OCI-LY1 (cell line): ENCODE results near the gene CXCL5.

Experiments
- H2AFZ ChIP-seq: fragments of 200-600 bp; sonication (generic), shearing (Covaris generic); 2 replicates; pipeline ENCODE4 v1.6.0; 2014; ENCODE audit warnings: antibody characterized with exemption, mild to moderate bottlenecking, low read length
- H3F3A ChIP-seq: fragments of 200-600 bp; sonication (generic), shearing (Covaris generic); 2 replicates; pipeline ENCODE4 v1.6.0; 2014; ENCODE audit warnings: mild to moderate bottlenecking, antibody characterized with exemption, low read length, moderate library complexity; ENCODE audit not compliant: insufficient read depth
- H3K27ac ChIP-seq: fragments of 200-600 bp; sonication (generic); 2 replicates; pipeline ENCODE4 v1.5.1; 2014; ENCODE audit warnings: low read length, mixed run types, mild to moderate bottlenecking, low read depth; ENCODE audit not compliant: poor library complexity, severe bottlenecking
- H3K27me3 ChIP-seq: fragments of 200-600 bp; sonication (generic); 2 replicates; pipeline ENCODE4 v1.6.0; 2014; ENCODE audit warnings: antibody characterized with exemption, mild to moderate bottlenecking, low read length, moderate library complexity; ENCODE audit not compliant: insufficient read depth
- H3K36me3 ChIP-seq: fragments of 200-600 bp; sonication (generic); 2 replicates; pipeline ENCODE4 v1.6.1; 2014; ENCODE audit warnings: mild to moderate bottlenecking, antibody characterized with exemption, low read length, moderate library complexity, mixed read lengths; ENCODE audit not compliant: insufficient read depth
- H3K4me1 ChIP-seq: fragments of 200-600 bp; sonication (generic); 2 replicates; pipeline ENCODE4 v1.5.1; 2014; ENCODE audit warnings: mild to moderate bottlenecking, low read length, moderate library complexity; ENCODE audit not compliant: insufficient read depth, severe bottlenecking
- H3K4me2 ChIP-seq: fragments of 200-600 bp; sonication (generic), shearing (Covaris generic); 2 replicates; pipeline ENCODE4 v1.6.1; 2014; ENCODE audit warnings: low read length
- H3K4me3 ChIP-seq: fragments of 200-600 bp; sonication (generic); 2 replicates; pipeline ENCODE4 v1.5.1; 2014; ENCODE audit warnings: low read length, low read depth, mild to moderate bottlenecking, mixed read lengths; ENCODE audit not compliant: poor library complexity, severe bottlenecking
- H3K79me2 ChIP-seq: fragments of 200-600 bp; shearing (Covaris generic); 2 replicates; pipeline ENCODE4 v1.6.1; 2016; ENCODE audit warnings: mixed run types, low read length, mixed read lengths; ENCODE audit not compliant: insufficient read depth
- H3K9ac ChIP-seq: fragments of 200-600 bp; sonication (generic), shearing (Covaris generic); 2 replicates; pipeline ENCODE4 v1.6.1; 2014; ENCODE audit warnings: mild to moderate bottlenecking, low read length, mixed read lengths
- H3K9me2 ChIP-seq: fragments of 200-600 bp; sonication (generic), shearing (Covaris generic); 2 replicates; pipeline ENCODE4 v1.6.1; 2014; ENCODE audit warnings: low read depth, mild to moderate bottlenecking, low read length, mixed read lengths
- H3K9me3 ChIP-seq: fragments of 200-600 bp; shearing (Covaris generic); 2 replicates; pipeline ENCODE4 v1.6.1; 2014; ENCODE audit warnings: low read length, mixed read lengths
- H4K20me1 ChIP-seq: fragments of 200-600 bp; sonication (generic), shearing (Covaris generic); 2 replicates; pipeline ENCODE4 v1.6.0; 2016; ENCODE audit warnings: mild to moderate bottlenecking, low read length; ENCODE audit not compliant: insufficient read depth
- EZH2 ChIP-seq: fragments of 200-600 bp; sonication (generic), shearing (Covaris generic); IDR thresholded peaks from 2 replicates; pipeline ENCODE4 v1.8.0; 2017; ENCODE audit warnings: borderline replicate concordance, mixed run types, mild to moderate bottlenecking, antibody characterized with exemption, low read length, moderate library complexity, mixed read lengths
- TF ChIP-seq, protein P1 (sequence below): fragments of 200-600 bp; sonication (generic), shearing (Covaris generic); IDR thresholded peaks from 2 replicates; pipeline ENCODE4 v1.5.1; 2017; ENCODE audit warnings: mild to moderate bottlenecking, antibody characterized with exemption, low read length, moderate library complexity, mixed read lengths

Gene CXCL5

DNA sequence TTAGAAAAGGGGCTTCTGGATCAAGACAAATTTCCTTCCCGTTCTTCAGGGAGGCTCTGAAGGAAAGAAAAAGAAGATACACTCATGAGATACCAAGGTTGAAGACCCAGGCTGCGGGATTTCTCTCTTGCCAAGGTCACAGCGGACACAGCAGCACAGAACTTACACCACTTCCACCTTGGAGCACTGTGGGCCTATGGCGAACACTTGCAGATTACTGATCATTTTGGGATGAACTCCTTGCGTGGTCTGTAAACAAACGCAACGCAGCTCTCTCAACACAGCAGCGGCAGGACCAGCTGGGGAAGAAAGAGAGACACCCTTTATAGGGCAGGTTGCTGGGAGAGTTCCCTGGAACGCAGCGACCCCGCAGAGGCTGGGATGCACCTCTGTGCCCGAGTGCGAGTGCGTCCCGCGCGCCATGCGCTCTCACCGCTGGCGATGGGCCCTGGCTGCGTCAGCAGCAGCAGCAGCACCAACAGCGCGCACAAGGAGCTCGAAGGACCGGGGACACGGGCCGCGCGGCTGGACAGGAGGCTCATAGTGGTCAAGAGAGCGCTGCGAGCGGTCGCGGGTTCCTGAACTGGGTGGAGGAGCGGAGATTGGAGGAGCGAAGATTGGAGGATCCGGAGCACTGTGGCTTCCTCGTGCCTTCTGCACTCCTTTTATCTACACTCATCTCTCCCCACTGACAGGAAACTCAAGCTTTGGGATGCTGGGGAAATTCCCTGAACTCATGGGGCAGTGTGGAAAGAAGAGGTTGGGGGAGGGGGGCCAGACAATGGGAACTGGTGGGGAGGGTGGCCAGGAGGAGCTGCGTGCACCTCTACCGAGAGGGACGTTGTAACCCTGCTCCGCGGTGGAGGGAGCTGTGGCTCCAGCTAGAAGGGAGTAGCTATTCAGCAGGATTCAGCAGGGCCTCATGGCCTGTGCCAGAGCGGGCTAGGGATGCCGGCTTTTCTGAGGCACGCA lies at the start of gene CXCL5:
Gene CXCL5, minus strand, starts transcription at position 638 of the 972 bp plus-strand sequence. Its CDS starts 96 bp downstream, at position 542.
- Histone ChIP-seq H3K27me3 (no peaks in the 10 kb centered on the region), H3K9me2 (no peaks in the 10 kb centered on the region), H3K4me1 (no peaks in the 10 kb centered on the region), H3K4me3 (no peak within 1 kb of the TSS), H3K4me2 (no peak within 1 kb of the TSS), H3K9me3 (no peaks in the 10 kb centered on the region), H3K27ac (no peak within 1 kb of the TSS), H3K9ac (no peak within 1 kb of the TSS), H3K36me3 (no peaks in the 10 kb centered on the region), H2AFZ (no peak within 1 kb of the TSS), H3K79me2 (no peaks in the 10 kb centered on the region), H4K20me1 (no peaks in the 10 kb centered on the region), H3F3A (no peaks in the 10 kb centered on the region)
- no peak for TF ChIP-seq EZH2
- TF ChIP-seq, protein P1, sequence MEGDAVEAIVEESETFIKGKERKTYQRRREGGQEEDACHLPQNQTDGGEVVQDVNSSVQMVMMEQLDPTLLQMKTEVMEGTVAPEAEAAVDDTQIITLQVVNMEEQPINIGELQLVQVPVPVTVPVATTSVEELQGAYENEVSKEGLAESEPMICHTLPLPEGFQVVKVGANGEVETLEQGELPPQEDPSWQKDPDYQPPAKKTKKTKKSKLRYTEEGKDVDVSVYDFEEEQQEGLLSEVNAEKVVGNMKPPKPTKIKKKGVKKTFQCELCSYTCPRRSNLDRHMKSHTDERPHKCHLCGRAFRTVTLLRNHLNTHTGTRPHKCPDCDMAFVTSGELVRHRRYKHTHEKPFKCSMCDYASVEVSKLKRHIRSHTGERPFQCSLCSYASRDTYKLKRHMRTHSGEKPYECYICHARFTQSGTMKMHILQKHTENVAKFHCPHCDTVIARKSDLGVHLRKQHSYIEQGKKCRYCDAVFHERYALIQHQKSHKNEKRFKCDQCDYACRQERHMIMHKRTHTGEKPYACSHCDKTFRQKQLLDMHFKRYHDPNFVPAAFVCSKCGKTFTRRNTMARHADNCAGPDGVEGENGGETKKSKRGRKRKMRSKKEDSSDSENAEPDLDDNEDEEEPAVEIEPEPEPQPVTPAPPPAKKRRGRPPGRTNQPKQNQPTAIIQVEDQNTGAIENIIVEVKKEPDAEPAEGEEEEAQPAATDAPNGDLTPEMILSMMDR = no peak

DNA sequence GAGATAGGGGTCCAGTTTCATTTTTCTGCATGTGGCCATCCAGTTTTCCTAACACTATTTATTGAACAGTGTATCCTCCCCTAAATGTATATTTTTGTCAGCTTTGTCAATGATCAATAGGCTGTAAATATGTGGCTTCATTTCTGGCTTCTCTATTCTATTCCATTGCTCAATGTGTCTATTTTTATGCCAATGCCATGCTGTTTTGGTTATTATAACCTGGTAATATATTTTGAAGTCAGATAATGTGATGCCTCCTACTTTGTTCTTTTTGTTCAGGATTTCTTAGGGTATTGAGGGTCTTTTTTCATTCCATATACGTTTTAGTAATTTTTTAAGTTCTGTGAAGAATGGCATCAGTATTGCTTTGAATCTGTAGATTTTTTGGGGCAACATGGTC lies 48.7 kb upstream of the CXCL5 start:
- H4K20me1 ChIP-seq = no peaks in the 10 kb centered on the region
- no peak overlapping the region for H3K4me2 ChIP-seq
- no peak overlapping the region for H3K9ac ChIP-seq
- 0 out of 2 replicates have a peak, but pooled peaks cover 6% of the 10 kb centered on the region for H3K27me3 ChIP-seq
- H3K27ac ChIP-seq = no peak overlapping the region
- no peaks in the 10 kb centered on the region for H3K79me2 ChIP-seq
- TF ChIP-seq EZH2 = no peak
- TF ChIP-seq, protein P1 = no peak
- H3K4me1 ChIP-seq = no peaks in the 10 kb centered on the region
- no peak overlapping the region for H2AFZ ChIP-seq
- H3K36me3 ChIP-seq = no peaks in the 10 kb centered on the region
- H3K9me2 ChIP-seq = no peaks in the 10 kb centered on the region
- no peaks in the 10 kb centered on the region for H3F3A ChIP-seq
- H3K4me3 ChIP-seq = no peak overlapping the region
- H3K9me3 ChIP-seq = no peaks in the 10 kb centered on the region

- Histone ChIP-seq H3K27me3 (0 out of 2 replicates have a peak, but pooled peaks cover 6% of the 10 kb centered on the region), H3K36me3 (no peaks in the 10 kb centered on the region), H3K4me3 (no peak overlapping the region), H3F3A (no peaks in the 10 kb centered on the region), H3K4me2 (no peak overlapping the region), H3K4me1 (no peaks in the 10 kb centered on the region), H2AFZ (no peak overlapping the region), H3K9me3 (no peaks in the 10 kb centered on the region), H4K20me1 (no peaks in the 10 kb centered on the region), H3K9me2 (no peaks in the 10 kb centered on the region), H3K27ac (no peak overlapping the region), H3K9ac (no peak overlapping the region), H3K79me2 (no peaks in the 10 kb centered on the region)
- TF ChIP-seq, protein P1 = no peak
- TF ChIP-seq EZH2 = no peak
These were observed 47.3 kb upstream of the CXCL5 start for GRCh38 chr4:74045772-74046171.
